ENCODE results near the gene TGFBR2. TPM values are rescaled to one million over a fixed set of nuclear protein-coding genes. Genes with fewer than 3 reads are reported as not detected.

TGFBR2 gene
- total RNA-seq, 1 donor from 2014 or later, result 53.4 TPM

DNA sequence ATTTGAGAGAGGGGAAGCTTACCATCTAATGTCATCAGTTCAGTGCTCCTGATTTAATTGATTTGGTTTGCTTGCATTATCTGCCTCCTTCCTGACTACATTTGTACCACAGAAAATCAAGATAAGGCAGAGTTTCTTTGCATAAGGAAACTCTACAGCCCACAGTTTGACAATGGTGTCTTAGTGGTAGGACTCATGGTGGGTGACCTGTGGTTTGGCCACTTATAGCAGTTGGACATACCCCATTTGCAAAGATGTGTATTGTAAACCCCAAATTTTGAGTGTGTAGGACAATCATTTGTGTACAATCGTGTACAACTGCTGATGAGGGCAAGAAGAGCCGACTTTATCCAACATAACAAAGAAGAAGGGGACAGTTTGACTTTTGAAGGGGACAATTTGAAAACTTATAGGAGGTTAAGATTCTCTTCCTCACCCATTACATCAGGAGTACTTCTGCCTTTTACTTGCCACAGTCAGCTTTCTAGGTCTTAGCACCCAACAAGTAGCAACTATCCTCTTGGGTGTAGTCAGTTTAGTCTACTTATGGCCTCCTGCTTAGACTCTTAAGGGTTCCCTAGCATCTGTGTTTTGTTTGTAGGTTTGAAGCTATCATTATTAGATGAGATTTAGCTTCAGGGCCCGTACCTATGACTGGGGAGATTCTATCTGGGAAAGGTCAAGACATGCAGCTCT lies 6.2 kb downstream of the TGFBR2 start:
- no peak for TF ChIP-seq CTCF (conservative IDR thresholded peaks at IDR 0.05; ENCODE audit: low read depth, low read length)
- DNase-seq (ENCODE audit: low read depth), result no peak
- H3K4me3 ChIP-seq (ENCODE audit: low read depth, low read length), result no peak overlapping the region

GRCh38 chr3:30613133-30613825 lies 6.9 kb downstream of the TGFBR2 start:
- H3K4me3 ChIP-seq (ENCODE audit: low read depth, low read length), result no peak overlapping the region
- DNase-seq (ENCODE audit: low read depth), result no peak
- TF ChIP-seq CTCF (conservative IDR thresholded peaks at IDR 0.05; ENCODE audit: low read depth, low read length), result no peak

DNA sequence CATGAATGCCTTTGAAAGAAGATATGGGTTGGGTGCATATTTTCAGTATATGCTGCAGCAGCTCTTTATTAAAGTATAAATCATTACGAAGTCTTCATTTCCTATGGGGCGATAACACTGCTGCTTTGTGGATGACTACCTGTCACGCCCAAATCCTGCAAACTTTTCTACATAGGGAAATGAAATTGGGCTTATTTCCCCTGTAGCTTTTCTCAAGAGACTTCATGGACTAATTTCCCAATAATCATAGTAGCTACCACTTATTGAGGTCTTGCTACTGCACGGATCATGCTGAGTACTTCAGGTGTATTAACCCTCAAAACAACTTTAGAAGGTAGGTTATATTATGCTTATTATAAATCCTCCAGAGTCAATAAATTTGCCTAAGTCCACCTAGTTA lies 8.0 kb downstream of the TGFBR2 start:
- DNase-seq (ENCODE audit: low read depth), result no peak
- TF ChIP-seq CTCF (conservative IDR thresholded peaks at IDR 0.05; ENCODE audit: low read depth, low read length), result no peak
- no peak overlapping the region for H3K4me3 ChIP-seq (ENCODE audit: low read depth, low read length)

DNA sequence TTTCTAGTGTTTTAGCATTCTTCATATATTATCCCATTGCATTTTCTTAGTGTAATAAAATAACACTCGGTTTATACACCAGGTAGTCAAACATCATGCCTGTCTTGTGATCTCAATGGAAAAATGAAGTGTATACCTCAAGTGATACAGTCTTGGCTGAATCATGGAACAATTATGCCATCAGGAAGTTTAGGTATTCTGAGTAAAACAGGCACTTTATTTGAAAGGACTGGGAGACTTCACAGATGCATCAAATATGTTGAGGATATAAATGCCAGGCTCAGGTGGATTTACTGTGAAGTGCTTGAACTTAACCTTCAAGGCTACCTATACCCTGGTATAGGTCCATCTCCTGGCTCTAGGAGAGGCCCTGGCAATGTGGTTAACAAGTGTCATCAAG lies 8.5 kb downstream of the TGFBR2 start:
- no peak for TF ChIP-seq CTCF (conservative IDR thresholded peaks at IDR 0.05; ENCODE audit: low read depth, low read length)
- H3K4me3 ChIP-seq (ENCODE audit: low read depth, low read length), result no peak overlapping the region
- no peak for DNase-seq (ENCODE audit: low read depth)

- no peak for DNase-seq (ENCODE audit: low read depth)
- no peak for TF ChIP-seq CTCF (conservative IDR thresholded peaks at IDR 0.05; ENCODE audit: low read depth, low read length)
Measured at GRCh38 chr3:30615615-30616346, 9.4 kb downstream of the TGFBR2 start.

GRCh38 chr3:30616347-30617027 lies 10.1 kb downstream of the TGFBR2 start:
- H3K4me3 ChIP-seq (ENCODE audit: low read depth, low read length), result no peak overlapping the region
- DNase-seq (ENCODE audit: low read depth), result no peak
- TF ChIP-seq CTCF (conservative IDR thresholded peaks at IDR 0.05; ENCODE audit: low read depth, low read length), result no peak

More at GRCh38 chr3:30615615-30616346, 9.4 kb downstream of the TGFBR2 start:
- no peak overlapping the region for H3K4me3 ChIP-seq (ENCODE audit: low read depth, low read length)
